SK-N-MC (cell line): ENCODE data around the gene VDAC1.

Experiments used
- EZH2 ChIP-seq: fragments of 200-600 bp; sonication (generic); IDR thresholded peaks from one replicate; pipeline ENCODE4 v1.6.1; 2017; ENCODE audit warnings: antibody characterized with exemption
- FOXP2 ChIP-seq: optimal IDR thresholded peaks from 2 replicates; pipeline ENCODE3; 2011; ENCODE audit warnings: mild to moderate bottlenecking, moderate library complexity; ENCODE audit not compliant: insufficient read depth; ENCODE audit errors: extremely low read length, control extremely low read depth
- POLR2AphosphoS5 ChIP-seq: IDR thresholded peaks from 2 replicates; pipeline ENCODE4 v1.6.1; 2012; ENCODE audit warnings: mild to moderate bottlenecking, low read depth, low read length, borderline replicate concordance

DNA sequence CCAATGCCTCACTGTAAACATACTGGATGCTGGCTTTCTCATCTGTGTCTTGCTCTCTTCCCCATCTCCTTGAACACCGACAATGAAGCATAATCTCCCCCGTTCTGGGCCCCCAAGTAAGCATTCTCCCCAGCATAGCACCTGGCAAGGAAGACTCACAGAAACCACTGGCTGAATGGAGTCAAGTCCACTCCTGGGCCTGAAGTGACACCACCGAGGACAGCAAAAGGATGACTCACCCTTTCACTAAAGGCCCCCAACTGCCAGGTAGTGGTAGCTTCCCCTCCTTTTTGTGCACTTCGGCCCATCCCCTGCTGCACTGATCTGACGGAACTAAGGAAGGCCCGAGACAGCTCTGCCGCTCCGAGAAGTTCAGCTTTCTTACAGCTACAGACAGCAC lies 9.4 kb downstream of the VDAC1 start:
- TF ChIP-seq EZH2 (no peak), POLR2AphosphoS5 (no peak), FOXP2 (no peak)
